Osteocyte (in vitro differentiated cells): Measurements from ENCODE around the gene RPL32. TPM values are rescaled to one million over a fixed set of nuclear protein-coding genes. Genes with fewer than 3 reads are reported as not detected.

Source experiments
- DNase-seq: peaks from one replicate; pipeline ENCODE4 v3.0.0; 2021; ENCODE audit warnings: mixed read lengths; ENCODE audit not compliant: unreplicated experiment; ENCODE audit errors: extremely low spot score
- H3K27ac Mint-ChIP-seq: one replicate; pipeline ENCODE4 v1.8.0; 2021; ENCODE audit warnings: mild to moderate bottlenecking, mixed read lengths; ENCODE audit not compliant: unreplicated experiment
- H3K27me3 Mint-ChIP-seq: one replicate; pipeline ENCODE4 v1.8.0; 2021; ENCODE audit warnings: mixed read lengths; ENCODE audit not compliant: unreplicated experiment
- H3K36me3 Mint-ChIP-seq: one replicate; pipeline ENCODE4 v1.8.0; 2021; ENCODE audit warnings: mixed read lengths; ENCODE audit not compliant: unreplicated experiment
- H3K4me1 Mint-ChIP-seq: one replicate; pipeline ENCODE4 v1.8.0; 2021; ENCODE audit warnings: mixed read lengths; ENCODE audit not compliant: unreplicated experiment
- H3K4me3 Mint-ChIP-seq: one replicate; pipeline ENCODE4 v1.8.0; 2021; ENCODE audit warnings: mild to moderate bottlenecking, moderate library complexity, mixed read lengths; ENCODE audit not compliant: unreplicated experiment
- H3K9me3 Mint-ChIP-seq: one replicate; pipeline ENCODE4 v1.8.0; 2021; ENCODE audit warnings: mixed read lengths; ENCODE audit not compliant: unreplicated experiment
- CTCF ChIP-seq: fragments of 200-600 bp; sonication (generic); IDR thresholded peaks from 2 replicates; pipeline ENCODE4 v1.5.0; 2021; ENCODE audit warnings: antibody characterized with exemption, mild to moderate bottlenecking, moderate library complexity
- total RNA-seq: library from RNA; stranded (reverse); gene quantifications from 2 replicates; pipeline ENCODE4 v1.2.1, GENCODE V29; 2021

The RPL32 gene
- total RNA-seq, 1 donor from 2014 or later: 1,247 TPM

DNA sequence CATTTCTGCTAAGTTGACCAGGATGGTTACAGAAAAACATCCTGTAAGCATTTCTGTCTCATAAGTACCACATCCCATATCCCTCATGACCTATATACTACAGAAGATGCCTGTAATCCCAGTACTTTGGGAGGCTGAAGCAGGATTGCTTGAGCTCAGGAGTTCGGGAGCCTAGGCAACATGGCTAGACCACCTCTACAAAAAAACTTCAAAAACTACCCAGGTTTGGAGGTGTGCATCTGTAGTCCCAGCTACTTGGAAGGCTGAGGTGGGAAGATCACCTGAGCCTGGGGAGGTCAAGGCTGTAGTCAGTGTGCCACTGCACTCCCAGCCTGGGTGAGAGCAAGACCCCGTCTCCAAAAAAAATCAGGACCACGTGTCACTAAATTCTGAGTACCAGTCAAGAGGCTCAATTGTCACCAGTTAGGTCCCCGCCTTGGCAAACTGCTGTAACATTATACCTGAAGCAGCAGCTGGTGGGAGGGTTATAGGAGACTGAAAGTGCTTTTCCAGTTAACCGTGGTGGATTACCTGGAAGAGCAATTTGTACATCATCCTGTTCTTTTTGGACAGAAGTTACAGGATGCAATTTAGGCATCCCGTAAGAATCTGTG is 6.2 kb downstream of the RPL32 start:
- Mint-ChIP-seq H3K4me3 (no peak overlapping the region), H3K4me1 (peaks cover 42% of the 10 kb centered on the region), H3K36me3 (peaks cover 47% of the 10 kb centered on the region), H3K9me3 (no peaks in the 10 kb centered on the region), H3K27me3 (no peaks in the 10 kb centered on the region), H3K27ac (no peak overlapping the region)
- TF ChIP-seq CTCF: no peak
- no peak for DNase-seq

DNA sequence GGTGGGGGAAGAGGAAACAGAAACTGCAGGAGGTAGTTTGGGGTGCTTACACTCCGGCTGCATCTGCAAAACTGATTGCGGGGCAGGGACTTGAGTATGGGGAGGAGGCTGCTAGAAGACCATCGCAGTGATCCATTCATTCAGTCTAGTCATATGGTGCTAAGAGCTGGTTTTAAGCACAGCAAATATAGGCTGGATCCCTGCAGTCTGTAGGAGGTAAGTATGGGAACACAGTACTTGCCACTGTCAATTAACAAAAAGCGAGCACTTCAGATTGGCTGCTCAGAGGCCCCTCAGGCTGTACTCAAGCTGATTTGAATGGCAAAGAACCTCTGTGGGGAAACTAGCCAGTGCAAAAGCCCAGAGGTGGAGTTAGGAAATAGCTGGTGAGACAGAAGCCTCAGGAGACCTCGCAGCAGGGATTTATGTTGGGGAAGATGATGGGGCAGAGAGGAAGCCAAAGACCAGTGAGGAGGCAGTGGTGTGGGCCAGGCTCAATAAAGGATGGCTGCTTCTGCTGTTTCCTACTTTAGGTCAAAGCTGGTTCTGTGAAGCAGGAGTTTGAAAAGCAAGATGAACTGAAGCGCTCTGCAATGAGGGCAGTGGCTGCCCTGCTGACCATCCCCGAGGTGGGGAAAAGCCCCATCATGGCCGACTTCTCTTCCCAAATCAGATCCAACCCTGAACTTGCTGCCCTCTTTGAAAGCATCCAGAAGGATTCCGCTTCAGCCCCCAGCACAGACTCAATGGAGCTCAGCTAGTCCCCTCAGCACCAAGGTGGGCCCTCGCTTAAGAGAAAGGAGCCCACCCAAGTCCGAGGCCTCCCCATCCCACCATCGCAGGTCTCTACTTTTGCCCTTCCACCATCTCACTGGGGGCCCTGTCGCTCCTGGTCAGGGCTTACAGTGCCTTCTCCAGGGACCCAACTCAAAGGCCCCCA is 7.9 kb downstream of the RPL32 start:
- no peak for DNase-seq
- Mint-ChIP-seq H3K36me3 (peaks cover 37% of the 10 kb centered on the region), H3K4me3 (no peak overlapping the region), H3K27me3 (no peaks in the 10 kb centered on the region), H3K4me1 (peaks cover 29% of the 10 kb centered on the region), H3K9me3 (no peaks in the 10 kb centered on the region), H3K27ac (no peak overlapping the region)
- TF ChIP-seq CTCF: no peak

- Mint-ChIP-seq H3K36me3 (peaks cover 30% of the 10 kb centered on the region), H3K4me1 (peaks cover 22% of the 10 kb centered on the region), H3K9me3 (no peaks in the 10 kb centered on the region), H3K27me3 (no peaks in the 10 kb centered on the region), H3K27ac (no peak overlapping the region), H3K4me3 (no peak overlapping the region)
- TF ChIP-seq CTCF: no peak
- DNase-seq: no peak
These were observed 8.8 kb downstream of the RPL32 start for GRCh38 chr3:12832350-12833221.

GRCh38 chr3:12831301-12831866 is 10.0 kb downstream of the RPL32 start:
- no peak overlapping the region for H3K27ac Mint-ChIP-seq
- H3K9me3 Mint-ChIP-seq: no peaks in the 10 kb centered on the region
- H3K36me3 Mint-ChIP-seq: peaks cover 22% of the 10 kb centered on the region
- H3K4me1 Mint-ChIP-seq: peaks cover 12% of the 10 kb centered on the region
- H3K27me3 Mint-ChIP-seq: no peaks in the 10 kb centered on the region
- DNase-seq: no peak
- H3K4me3 Mint-ChIP-seq: no peak overlapping the region
- TF ChIP-seq CTCF: no peak
